ENCODE measurements around the gene KRT85. TPM values are rescaled to one million over a fixed set of nuclear protein-coding genes. Genes with fewer than 3 reads are reported as not detected.

The KRT85 gene
- total and polyA plus RNA-seq, 2 of the 4 experiments (the other 2 are of a cell fraction), result not detected

DNA sequence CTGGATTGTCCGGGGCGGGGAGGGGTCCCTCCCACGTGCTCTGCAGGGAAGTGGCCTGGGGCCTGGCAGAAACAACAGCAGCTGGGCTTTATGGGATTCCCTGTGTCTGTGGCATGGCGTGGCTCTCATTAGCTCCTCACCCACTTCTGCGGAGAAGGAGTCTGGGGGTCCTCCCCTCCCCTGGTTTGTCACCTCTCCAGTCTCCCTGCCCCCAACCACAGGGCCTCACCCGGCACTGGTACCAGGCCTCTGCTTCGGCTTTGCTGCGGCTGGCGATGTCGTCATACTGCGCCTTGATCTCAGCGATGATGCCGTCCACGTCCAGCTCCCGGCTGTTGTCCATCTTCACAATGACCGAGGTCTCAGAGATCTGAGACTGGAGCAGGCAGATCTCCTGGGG is 32.5 kb upstream of the KRT85 start:
- Histone ChIP-seq H2AK5ac (ENCODE audit: low read depth, low read length) (no peak overlapping the region), H3K4me1 (ENCODE audit: control insufficient read depth, insufficient read depth, low read length) (no peaks in the 10 kb centered on the region), H2AFZ (replicated peaks; ENCODE audit: low read length, poor library complexity) (no peak overlapping the region), H4K5ac (ENCODE audit: low read depth, low read length) (no peak overlapping the region), H3K4me2 (ENCODE audit: low read depth, low read length) (no peak overlapping the region), H3K18ac (ENCODE audit: low read depth, low read length) (no peak overlapping the region), H3K23ac (ENCODE audit: low read depth, low read length) (no peak overlapping the region), H4K8ac (ENCODE audit: low read depth in 2 of 2, low read length in 2 of 2) (no peak overlapping the region), H3K79me1 (ENCODE audit: low read depth in 1 of 2, low read length in 2 of 2) (no peaks in the 10 kb centered on the region), H3K9ac (ENCODE audit: low read depth, low read length) (no peak overlapping the region), H3K14ac (replicated peaks; ENCODE audit: low read depth, low read length) (no peak overlapping the region), H4K20me1 (ENCODE audit: insufficient read depth, low read length) (no peaks in the 10 kb centered on the region), H2BK5ac (ENCODE audit: low read depth, low read length, poor library complexity, severe bottlenecking) (no peak overlapping the region), H3K27me3 (ENCODE audit: control insufficient read depth, insufficient read depth, low read length) (peaks cover 53% of the 10 kb centered on the region), H3K9me3 (ENCODE audit: control insufficient read depth, insufficient read depth, low read length) (no peaks in the 10 kb centered on the region), H3K9me1 (ENCODE audit: insufficient read depth, low read length) (no peaks in the 10 kb centered on the region), H2BK20ac (ENCODE audit: low read depth, low read length) (no peak overlapping the region), H4K91ac (ENCODE audit: insufficient read depth, low read depth, low read length) (no peak overlapping the region), H3K36me3 (ENCODE audit: control insufficient read depth, insufficient read depth, low read length) (no peaks in the 10 kb centered on the region), H3K4me3 (ENCODE audit: insufficient read depth, low read depth, low read length) (no peak overlapping the region), H3K56ac (ENCODE audit: extremely low read depth, insufficient read depth, low read length) (no peak overlapping the region), H2AK9ac (replicated peaks; ENCODE audit: low read depth, low read length, poor library complexity) (no peak overlapping the region), H3K27ac (ENCODE audit: insufficient read depth, low read length) (no peak overlapping the region), H3K4ac (ENCODE audit: low read depth, low read length) (no peak overlapping the region), H2BK15ac (ENCODE audit: low read depth, low read length) (no peak overlapping the region), H2BK120ac (ENCODE audit: low read depth, low read length) (no peak overlapping the region)
- DNase-seq, result no peak
- in situ Hi-C loops (cut with MboI; ENCODE audit: low sequenced_read_pairs), result no loop called here
- WGBS, 2 experiments (ENCODE audit: extremely low coverage in 2 of 2, insufficient read length in 1 of 2), result 75% methylated on average over 8 of the region's 16 CpGs; no CpG with 5 or more reads in 1 of the 2 experiments
- POLR2A ChIA-PET (ENCODE audit: unreplicated experiment), result no interaction called here
- no peak for ATAC-seq (ENCODE audit: low read depth)
- dilution Hi-C loops (cut with HindIII; ENCODE audit: low sequenced_read_pairs, unreplicated experiment), result no loop called here
- intact Hi-C loops (cut with micrococcal nuclease), result no loop called here
- TF ChIP-seq MXI1 (IDR thresholded peaks at IDR 0.05; ENCODE audit: borderline replicate concordance, low read depth, low read length) (no peak), RAD21 (IDR thresholded peaks at IDR 0.05; ENCODE audit: low read length) (no peak), MAZ (IDR thresholded peaks at IDR 0.05; ENCODE audit: borderline replicate concordance, low read depth, low read length) (no peak), POLR2A (IDR thresholded peaks at IDR 0.05; ENCODE audit: low read depth, low read length) (no peak), RFX5 (IDR thresholded peaks at IDR 0.05; ENCODE audit: low read depth, low read length) (no peak), MAFK (IDR thresholded peaks at IDR 0.05; ENCODE audit: low read depth, low read length) (no peak), SMC3 (IDR thresholded peaks at IDR 0.05; ENCODE audit: low read depth, low read length) (no peak), FOS (IDR thresholded peaks at IDR 0.05; ENCODE audit: low read depth, low read length) (no peak), NFE2L2 (IDR thresholded peaks at IDR 0.05; ENCODE audit: low read depth, low read length) (no peak), BHLHE40 (IDR thresholded peaks at IDR 0.05; ENCODE audit: low read depth, low read length) (no peak), CHD1 (IDR thresholded peaks at IDR 0.05; ENCODE audit: low read depth, low read length) (no peak), CEBPB (IDR thresholded peaks at IDR 0.05; ENCODE audit: low read depth, low read length) (no peak), RCOR1 (IDR thresholded peaks at IDR 0.05; ENCODE audit: insufficient replicate concordance, low read length) (no peak)
- TF ChIP-seq, protein P1, sequence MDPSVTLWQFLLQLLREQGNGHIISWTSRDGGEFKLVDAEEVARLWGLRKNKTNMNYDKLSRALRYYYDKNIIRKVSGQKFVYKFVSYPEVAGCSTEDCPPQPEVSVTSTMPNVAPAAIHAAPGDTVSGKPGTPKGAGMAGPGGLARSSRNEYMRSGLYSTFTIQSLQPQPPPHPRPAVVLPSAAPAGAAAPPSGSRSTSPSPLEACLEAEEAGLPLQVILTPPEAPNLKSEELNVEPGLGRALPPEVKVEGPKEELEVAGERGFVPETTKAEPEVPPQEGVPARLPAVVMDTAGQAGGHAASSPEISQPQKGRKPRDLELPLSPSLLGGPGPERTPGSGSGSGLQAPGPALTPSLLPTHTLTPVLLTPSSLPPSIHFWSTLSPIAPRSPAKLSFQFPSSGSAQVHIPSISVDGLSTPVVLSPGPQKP (IDR thresholded peaks at IDR 0.05; ENCODE audit: borderline replicate concordance, low read depth, low read length), result no peak
- TF ChIP-seq, protein P2, sequence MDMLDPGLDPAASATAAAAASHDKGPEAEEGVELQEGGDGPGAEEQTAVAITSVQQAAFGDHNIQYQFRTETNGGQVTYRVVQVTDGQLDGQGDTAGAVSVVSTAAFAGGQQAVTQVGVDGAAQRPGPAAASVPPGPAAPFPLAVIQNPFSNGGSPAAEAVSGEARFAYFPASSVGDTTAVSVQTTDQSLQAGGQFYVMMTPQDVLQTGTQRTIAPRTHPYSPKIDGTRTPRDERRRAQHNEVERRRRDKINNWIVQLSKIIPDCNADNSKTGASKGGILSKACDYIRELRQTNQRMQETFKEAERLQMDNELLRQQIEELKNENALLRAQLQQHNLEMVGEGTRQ (IDR thresholded peaks at IDR 0.05; ENCODE audit: low read depth, low read length), result no peak
- TF ChIP-seq, protein P3, sequence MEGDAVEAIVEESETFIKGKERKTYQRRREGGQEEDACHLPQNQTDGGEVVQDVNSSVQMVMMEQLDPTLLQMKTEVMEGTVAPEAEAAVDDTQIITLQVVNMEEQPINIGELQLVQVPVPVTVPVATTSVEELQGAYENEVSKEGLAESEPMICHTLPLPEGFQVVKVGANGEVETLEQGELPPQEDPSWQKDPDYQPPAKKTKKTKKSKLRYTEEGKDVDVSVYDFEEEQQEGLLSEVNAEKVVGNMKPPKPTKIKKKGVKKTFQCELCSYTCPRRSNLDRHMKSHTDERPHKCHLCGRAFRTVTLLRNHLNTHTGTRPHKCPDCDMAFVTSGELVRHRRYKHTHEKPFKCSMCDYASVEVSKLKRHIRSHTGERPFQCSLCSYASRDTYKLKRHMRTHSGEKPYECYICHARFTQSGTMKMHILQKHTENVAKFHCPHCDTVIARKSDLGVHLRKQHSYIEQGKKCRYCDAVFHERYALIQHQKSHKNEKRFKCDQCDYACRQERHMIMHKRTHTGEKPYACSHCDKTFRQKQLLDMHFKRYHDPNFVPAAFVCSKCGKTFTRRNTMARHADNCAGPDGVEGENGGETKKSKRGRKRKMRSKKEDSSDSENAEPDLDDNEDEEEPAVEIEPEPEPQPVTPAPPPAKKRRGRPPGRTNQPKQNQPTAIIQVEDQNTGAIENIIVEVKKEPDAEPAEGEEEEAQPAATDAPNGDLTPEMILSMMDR (conservative IDR thresholded peaks at IDR 0.05; ENCODE audit: low read depth, low read length), result no peak
- CTCF ChIA-PET, result no interaction called here
- no TSS peak for BruUV-seq (replicated peaks)
